Measurements from ENCODE around the gene P2RX4.
A peak's percentile ranks its signal among the peaks of the same experiment; 100 is the strongest.

The P2RX4 gene

GRCh38 chr12:121233628-121234020 is 23.7 kb downstream of the P2RX4 start:
- no peak for DNase-seq (ENCODE audit: low read depth)
- no peak overlapping the region for H3K4me3 ChIP-seq (ENCODE audit: low read depth, low read length)
- TF ChIP-seq MAX (IDR thresholded peaks at IDR 0.05; ENCODE audit: low read depth, low read length) (no peak), POLR2A (IDR thresholded peaks at IDR 0.05; ENCODE audit: extremely low read depth, insufficient read length) (no peak), MYC (IDR thresholded peaks at IDR 0.05; ENCODE audit: low read depth, low read length) (no peak), CTCF (IDR thresholded peaks at IDR 0.05; ENCODE audit: low read depth, low read length) (no peak)

- DNase-seq (ENCODE audit: low read depth) = no peak
- TF ChIP-seq MYC (IDR thresholded peaks at IDR 0.05; ENCODE audit: low read depth, low read length) = no peak
- H3K4me3 ChIP-seq (ENCODE audit: low read depth, low read length) = no peak overlapping the region
Observed at GRCh38 chr12:121236776-121237175, 26.8 kb downstream of the P2RX4 start.

- DNase-seq (ENCODE audit: low read depth) = no peak
- TF ChIP-seq CTCF (IDR thresholded peaks at IDR 0.05; ENCODE audit: low read depth, low read length) (no peak), MAX (IDR thresholded peaks at IDR 0.05; ENCODE audit: low read depth, low read length) (no peak), MYC (IDR thresholded peaks at IDR 0.05; ENCODE audit: low read depth, low read length) (no peak), POLR2A (IDR thresholded peaks at IDR 0.05; ENCODE audit: extremely low read depth, insufficient read length) (no peak)
- no peak overlapping the region for H3K4me3 ChIP-seq (ENCODE audit: low read depth, low read length)
Observed at GRCh38 chr12:121237415-121237814, 27.5 kb downstream of the P2RX4 start.

- no peak for DNase-seq (ENCODE audit: low read depth)
Observed at GRCh38 chr12:121238086-121238485, 28.2 kb downstream of the P2RX4 start.

GRCh38 chr12:121238604-121239350 is 28.8 kb downstream of the P2RX4 start:
- peak; percentile 94 for DNase-seq (ENCODE audit: low read depth)
- H3K4me3 ChIP-seq (ENCODE audit: low read depth, low read length) = peak overlapping the region; percentile 45

More at GRCh38 chr12:121238086-121238485, 28.2 kb downstream of the P2RX4 start:
- TF ChIP-seq CTCF (IDR thresholded peaks at IDR 0.05; ENCODE audit: low read depth, low read length) (no peak), MAX (IDR thresholded peaks at IDR 0.05; ENCODE audit: low read depth, low read length) (no peak), POLR2A (IDR thresholded peaks at IDR 0.05; ENCODE audit: extremely low read depth, insufficient read length) (no peak), MYC (IDR thresholded peaks at IDR 0.05; ENCODE audit: low read depth, low read length) (no peak)
- no peak overlapping the region for H3K4me3 ChIP-seq (ENCODE audit: low read depth, low read length)

More at GRCh38 chr12:121238604-121239350, 28.8 kb downstream of the P2RX4 start:
- TF ChIP-seq CTCF (IDR thresholded peaks at IDR 0.05; ENCODE audit: low read depth, low read length) = peak; percentile 19
- peak; percentile 77 for TF ChIP-seq POLR2A (IDR thresholded peaks at IDR 0.05; ENCODE audit: extremely low read depth, insufficient read length)
- peak; percentile 22; the same call in 1 of the 2 replicates for TF ChIP-seq MAX (IDR thresholded peaks at IDR 0.05; ENCODE audit: low read depth, low read length)
- peak; percentile 49 for TF ChIP-seq MYC (IDR thresholded peaks at IDR 0.05; ENCODE audit: low read depth, low read length)

Measured in NB4 (cell line).